Fibroblast of mammary gland (primary cell): ENCODE data around the gene DMTF1.

Experiments used
- DNase-seq: peaks from one replicate; pipeline ENCODE4 v3.0.0-alpha.2; 2010; ENCODE audit warnings: low read depth
- H3K4me3 ChIP-seq: 2 replicates; pipeline ENCODE4 v1.5.1; 2011; ENCODE audit warnings: low read depth, mild to moderate bottlenecking, low read length, moderate library complexity; ENCODE audit not compliant: control insufficient read depth
- TF ChIP-seq, protein P1 (sequence below): conservative IDR thresholded peaks from 2 replicates; pipeline ENCODE4 v1.5.1; 2011; ENCODE audit warnings: low read depth, low read length, inconsistent platforms; ENCODE audit not compliant: control insufficient read depth, insufficient read depth

Gene DMTF1

DNA sequence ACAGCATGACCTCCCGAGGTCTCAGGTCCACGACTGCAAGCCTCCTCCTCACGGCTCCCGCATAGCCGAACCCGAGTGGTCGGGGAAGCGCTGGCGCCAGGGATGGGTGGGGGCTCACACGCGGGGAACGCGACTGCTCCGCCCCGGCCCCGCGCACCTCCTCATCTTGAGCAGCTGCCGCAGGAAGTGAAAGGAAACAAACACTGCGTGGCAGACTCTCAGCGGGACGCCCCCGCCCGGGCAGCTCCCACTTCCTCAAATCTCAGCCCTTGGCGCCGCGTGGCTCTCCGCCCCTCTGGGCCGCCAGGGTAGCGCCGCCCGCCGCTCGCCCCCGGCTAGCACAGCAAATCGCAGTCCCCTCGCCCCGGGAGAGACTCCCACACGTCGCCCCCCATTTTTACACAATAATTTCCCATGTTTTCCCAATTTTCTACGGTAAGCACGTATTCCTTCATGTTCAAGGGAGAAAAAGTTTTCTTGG is 67.3 kb downstream of the DMTF1 start, which contains the start of gene TMEM243:
Gene TMEM243, minus strand, starts transcription at position 188 of the 481 bp plus-strand sequence. CDS start 229 bp downstream, outside the sequence.
- DNase-seq = peak; percentile 63
- TF ChIP-seq, protein P1, sequence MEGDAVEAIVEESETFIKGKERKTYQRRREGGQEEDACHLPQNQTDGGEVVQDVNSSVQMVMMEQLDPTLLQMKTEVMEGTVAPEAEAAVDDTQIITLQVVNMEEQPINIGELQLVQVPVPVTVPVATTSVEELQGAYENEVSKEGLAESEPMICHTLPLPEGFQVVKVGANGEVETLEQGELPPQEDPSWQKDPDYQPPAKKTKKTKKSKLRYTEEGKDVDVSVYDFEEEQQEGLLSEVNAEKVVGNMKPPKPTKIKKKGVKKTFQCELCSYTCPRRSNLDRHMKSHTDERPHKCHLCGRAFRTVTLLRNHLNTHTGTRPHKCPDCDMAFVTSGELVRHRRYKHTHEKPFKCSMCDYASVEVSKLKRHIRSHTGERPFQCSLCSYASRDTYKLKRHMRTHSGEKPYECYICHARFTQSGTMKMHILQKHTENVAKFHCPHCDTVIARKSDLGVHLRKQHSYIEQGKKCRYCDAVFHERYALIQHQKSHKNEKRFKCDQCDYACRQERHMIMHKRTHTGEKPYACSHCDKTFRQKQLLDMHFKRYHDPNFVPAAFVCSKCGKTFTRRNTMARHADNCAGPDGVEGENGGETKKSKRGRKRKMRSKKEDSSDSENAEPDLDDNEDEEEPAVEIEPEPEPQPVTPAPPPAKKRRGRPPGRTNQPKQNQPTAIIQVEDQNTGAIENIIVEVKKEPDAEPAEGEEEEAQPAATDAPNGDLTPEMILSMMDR = no peak
- H3K4me3 ChIP-seq = peak within 1 kb of the TSS; percentile 90

DNA sequence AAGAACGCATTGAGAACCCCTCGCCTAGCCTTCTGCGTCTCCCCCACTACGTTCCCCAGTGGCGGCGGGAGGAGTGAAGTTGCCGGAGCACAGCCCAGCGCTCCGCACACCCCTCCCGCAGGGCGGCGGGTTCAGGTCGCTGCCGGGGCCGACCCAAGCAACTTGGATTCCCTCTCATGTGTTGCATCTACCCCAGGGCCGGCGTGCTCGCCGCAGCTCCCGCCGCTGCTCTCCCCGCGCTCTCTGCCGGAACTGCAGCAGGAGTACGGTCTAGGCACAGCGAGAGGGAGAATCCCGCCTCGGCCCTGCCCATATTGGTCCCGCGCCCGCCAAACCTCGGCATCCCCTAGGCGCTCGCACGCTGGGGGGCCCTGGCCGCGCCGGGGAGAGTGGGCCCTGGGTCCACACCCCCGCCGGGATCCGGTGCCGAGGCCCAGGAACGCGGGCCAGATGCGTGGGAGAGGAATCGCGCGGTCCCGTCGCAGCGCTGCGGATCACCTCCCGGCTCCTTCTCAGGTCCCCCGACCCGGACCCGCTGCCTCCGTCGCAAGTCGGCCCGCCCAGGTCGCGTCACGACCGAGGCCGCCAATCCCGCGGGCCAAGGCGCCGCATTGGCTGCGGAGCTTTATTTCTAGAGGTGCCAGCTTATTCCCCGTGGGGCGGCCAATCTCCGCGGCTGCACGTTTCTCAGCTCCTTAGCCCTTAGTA is 67.9 kb downstream of the DMTF1 start:
- DNase-seq = peak; percentile 62
- TF ChIP-seq, protein P1 = no peak
- peak overlapping the region; percentile 90 for H3K4me3 ChIP-seq

DNA sequence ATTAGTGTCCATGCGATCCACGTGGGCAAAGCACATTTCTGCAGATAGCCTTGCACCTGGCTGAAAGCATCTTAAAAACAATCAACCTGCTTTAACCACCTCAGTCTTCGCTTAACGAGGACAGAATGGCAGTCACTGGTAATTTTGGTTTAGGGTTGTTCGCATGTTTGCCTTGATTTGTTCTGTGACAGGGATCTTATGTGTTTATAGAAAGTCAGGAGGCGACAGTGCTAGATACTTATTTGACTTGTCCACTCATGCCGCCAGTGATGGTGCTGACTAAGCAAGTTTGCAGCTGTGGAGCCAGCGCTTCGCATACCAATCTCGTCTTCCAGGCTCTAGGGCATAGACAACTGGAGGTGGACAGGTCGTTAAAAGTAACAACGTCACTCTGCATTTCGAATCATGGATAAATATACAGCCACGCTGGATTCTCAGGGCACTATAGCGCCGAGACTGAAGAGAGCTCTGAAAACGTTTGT is 68.5 kb downstream of the DMTF1 start:
- peak overlapping the region; percentile 90 for H3K4me3 ChIP-seq
- TF ChIP-seq, protein P1 = no peak
- DNase-seq = peak; percentile 19

DNA sequence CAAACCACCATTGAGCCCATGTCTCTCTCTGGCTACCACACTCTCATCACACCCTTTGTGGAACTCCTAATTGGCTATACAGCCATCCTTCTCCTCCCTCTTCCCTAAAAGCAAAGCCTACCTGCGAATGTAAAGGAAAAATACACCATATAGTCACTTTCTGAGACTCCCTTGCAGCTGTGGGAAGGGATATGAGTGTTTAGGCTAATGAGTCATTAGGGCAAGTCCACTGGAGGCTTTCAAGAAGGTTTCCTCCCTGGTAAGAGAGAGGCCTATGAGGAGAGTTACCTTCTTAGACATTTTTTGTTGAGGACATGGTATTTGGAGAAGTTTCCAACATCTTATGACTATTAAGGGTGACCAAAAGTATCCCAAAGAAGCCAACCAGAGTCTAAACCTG is 71.4 kb downstream of the DMTF1 start:
- TF ChIP-seq, protein P1 = no peak
- H3K4me3 ChIP-seq = no peak overlapping the region
- DNase-seq = peak; percentile 39

DNA sequence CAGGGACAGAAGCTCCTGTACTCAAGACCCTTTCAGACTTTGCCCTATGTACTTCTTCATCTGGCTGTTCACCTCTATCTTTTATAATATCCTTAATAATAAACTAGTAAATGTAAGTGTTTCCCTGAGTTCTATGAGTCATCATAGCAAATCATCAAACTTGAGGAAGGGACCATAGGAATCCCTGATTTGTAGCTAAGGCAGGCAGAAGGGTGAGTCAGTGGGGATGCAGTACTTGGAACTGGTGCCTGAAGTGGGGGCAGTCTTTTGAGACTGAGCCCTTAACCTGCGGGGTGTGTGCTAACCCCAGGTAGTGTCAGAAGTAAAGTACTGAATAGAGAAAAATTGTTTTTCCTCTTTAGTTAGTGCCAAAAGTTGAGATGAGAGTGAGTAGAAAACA is 73.4 kb downstream of the DMTF1 start:
- peak; percentile 70 for DNase-seq
- TF ChIP-seq, protein P1 = no peak
- H3K4me3 ChIP-seq = no peak overlapping the region

DNA sequence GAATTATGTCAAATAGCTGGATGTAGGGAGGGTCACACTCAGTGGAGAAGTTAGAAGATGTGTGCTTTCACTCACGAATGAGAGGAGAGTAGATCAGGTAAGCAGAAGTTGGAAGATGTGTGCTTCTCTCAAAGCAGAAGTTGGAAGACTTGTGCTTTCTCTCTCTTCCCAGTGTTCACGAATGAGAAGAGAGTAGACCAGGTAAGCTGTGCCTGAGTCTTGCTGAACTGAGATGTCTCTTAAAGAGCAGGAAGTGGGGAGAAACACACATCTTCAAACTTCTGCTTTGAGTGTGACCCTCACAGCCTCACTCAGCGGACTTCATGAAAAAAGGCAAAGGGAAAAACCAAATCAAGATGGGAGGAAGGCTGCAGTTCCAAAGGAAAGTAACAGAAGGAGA is 74.2 kb downstream of the DMTF1 start:
- TF ChIP-seq, protein P1 = no peak
- no peak overlapping the region for H3K4me3 ChIP-seq
- DNase-seq = no peak

DNA sequence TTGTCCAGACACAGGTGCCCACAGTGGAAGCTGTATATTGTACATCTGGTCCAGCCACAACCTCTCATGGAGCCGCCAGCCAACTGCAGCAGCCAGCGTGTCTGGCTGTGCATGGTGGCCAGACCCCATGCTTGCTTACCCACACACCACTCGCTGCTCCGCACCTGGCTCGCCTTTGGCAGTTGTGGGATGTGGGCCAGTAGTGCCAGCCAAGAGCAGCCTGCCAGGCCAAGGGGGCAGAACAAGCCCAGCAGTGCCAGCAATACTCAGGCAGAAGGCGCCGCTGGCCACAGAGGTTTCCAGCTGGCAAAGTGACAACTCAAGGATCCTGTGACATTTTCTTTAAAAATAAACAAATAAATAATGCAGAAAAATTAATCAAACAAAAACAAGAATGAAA is 79.0 kb downstream of the DMTF1 start:
- no peak overlapping the region for H3K4me3 ChIP-seq
- TF ChIP-seq, protein P1 = no peak
- no peak for DNase-seq
